Measurements from ENCODE around the gene HOMER2.

DNA sequence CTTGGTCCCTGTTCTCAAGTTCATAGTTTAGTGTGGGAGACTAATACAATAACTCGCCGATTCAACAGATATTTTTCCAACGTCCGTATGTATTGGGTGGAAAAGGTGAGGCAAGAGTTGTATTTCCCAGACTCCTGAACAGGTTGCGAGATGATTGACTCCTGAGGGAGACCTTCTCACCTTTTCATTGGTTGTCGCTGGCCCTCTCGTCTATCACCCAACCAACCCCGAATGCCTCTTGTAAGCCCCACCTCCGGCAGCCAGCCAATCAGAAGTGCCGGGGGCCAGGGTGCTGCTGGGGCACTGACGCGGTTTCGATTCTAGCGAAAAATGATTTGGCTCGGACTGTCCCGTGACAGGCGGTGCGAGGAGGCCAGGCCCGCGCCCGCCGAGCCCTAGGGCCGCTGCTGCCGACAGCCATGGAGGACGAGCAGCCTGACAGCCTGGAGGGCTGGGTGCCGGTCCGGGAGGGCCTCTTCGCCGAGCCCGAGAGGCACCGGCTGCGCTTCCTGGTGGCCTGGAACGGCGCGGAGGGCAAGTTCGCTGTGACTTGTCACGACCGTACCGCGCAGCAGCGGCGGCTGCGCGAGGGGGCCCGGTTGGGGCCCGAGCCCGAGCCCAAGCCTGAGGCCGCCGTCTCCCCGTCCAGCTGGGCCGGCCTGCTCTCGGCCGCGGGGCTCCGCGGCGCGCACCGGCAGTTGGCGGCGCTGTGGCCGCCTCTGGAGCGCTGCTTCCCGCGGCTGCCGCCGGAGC is 143.0 kb downstream of the HOMER2 start, which contains the start of gene WHAMM:
- TF ChIP-seq, protein P1, sequence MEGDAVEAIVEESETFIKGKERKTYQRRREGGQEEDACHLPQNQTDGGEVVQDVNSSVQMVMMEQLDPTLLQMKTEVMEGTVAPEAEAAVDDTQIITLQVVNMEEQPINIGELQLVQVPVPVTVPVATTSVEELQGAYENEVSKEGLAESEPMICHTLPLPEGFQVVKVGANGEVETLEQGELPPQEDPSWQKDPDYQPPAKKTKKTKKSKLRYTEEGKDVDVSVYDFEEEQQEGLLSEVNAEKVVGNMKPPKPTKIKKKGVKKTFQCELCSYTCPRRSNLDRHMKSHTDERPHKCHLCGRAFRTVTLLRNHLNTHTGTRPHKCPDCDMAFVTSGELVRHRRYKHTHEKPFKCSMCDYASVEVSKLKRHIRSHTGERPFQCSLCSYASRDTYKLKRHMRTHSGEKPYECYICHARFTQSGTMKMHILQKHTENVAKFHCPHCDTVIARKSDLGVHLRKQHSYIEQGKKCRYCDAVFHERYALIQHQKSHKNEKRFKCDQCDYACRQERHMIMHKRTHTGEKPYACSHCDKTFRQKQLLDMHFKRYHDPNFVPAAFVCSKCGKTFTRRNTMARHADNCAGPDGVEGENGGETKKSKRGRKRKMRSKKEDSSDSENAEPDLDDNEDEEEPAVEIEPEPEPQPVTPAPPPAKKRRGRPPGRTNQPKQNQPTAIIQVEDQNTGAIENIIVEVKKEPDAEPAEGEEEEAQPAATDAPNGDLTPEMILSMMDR (IDR thresholded peaks at IDR 0.05): peak in 1 of 6 experiments; percentile 7
- TF ChIP-seq POLR2A (IDR thresholded peaks at IDR 0.05): peak; percentile 94 to 97
